Right hindlimb (tissue), 1 donor: Measurements from ENCODE around the gene KSR1.
A peak's percentile ranks its signal among the peaks of the same experiment; 100 is the strongest.
"Not testable (repeated sequence)": the region's sequence is repeated elsewhere in the genome, so short reads cannot be mapped to it uniquely, and the experiment has no call there.

Experiments
- DNase-seq: peaks from one replicate; pipeline ENCODE4 v3.0.0-alpha.2; 2018

KSR1 gene

GRCh38 chr17:27496437-27496943 lies 40.2 kb downstream of the KSR1 start:
- DNase-seq, result no peak

- no peak for DNase-seq
Measured at GRCh38 chr17:27496971-27497370, 40.7 kb downstream of the KSR1 start.

GRCh38 chr17:27497696-27498095 lies 41.4 kb downstream of the KSR1 start:
- no peak for DNase-seq

GRCh38 chr17:27498615-27499309 lies 42.5 kb downstream of the KSR1 start:
- DNase-seq, result no peak

GRCh38 chr17:27499451-27500265 lies 43.4 kb downstream of the KSR1 start:
- DNase-seq, result no peak

- not testable (repeated sequence) for DNase-seq
Measured at GRCh38 chr17:27501338-27501737, 45.1 kb downstream of the KSR1 start.

- peak; percentile 72 for DNase-seq
Measured at GRCh38 chr17:27502526-27503324, 46.5 kb downstream of the KSR1 start.

- no peak for DNase-seq
Measured at GRCh38 chr17:27503611-27504010, 47.4 kb downstream of the KSR1 start.

GRCh38 chr17:27504188-27504995 lies 48.1 kb downstream of the KSR1 start:
- DNase-seq, result no peak

GRCh38 chr17:27506348-27507218 lies 50.3 kb downstream of the KSR1 start:
- DNase-seq, result no peak

- no peak for DNase-seq
Measured at GRCh38 chr17:27511168-27511883, 55.1 kb downstream of the KSR1 start.

- DNase-seq, result no peak
Measured at GRCh38 chr17:27512031-27512430, 55.8 kb downstream of the KSR1 start.

- DNase-seq, result no peak
Measured at GRCh38 chr17:27512511-27513346, 56.5 kb downstream of the KSR1 start.

- no peak for DNase-seq
Measured at GRCh38 chr17:27513849-27514248, 57.6 kb downstream of the KSR1 start.

- no peak for DNase-seq
Measured at GRCh38 chr17:27514595-27515413, 58.6 kb downstream of the KSR1 start.

- no peak for DNase-seq
Measured at GRCh38 chr17:27518048-27518447, 61.8 kb downstream of the KSR1 start.

- DNase-seq, result no peak
Measured at GRCh38 chr17:27518545-27519521, 62.6 kb downstream of the KSR1 start.
